SU-DHL-6 (cell line): ENCODE measurements around the gene DGLUCY.

ENCODE experiments used
- H2AFZ ChIP-seq: fragments of 200-600 bp; sonication (generic); 2 replicates; pipeline ENCODE4 v1.6.1; 2014; ENCODE audit warnings: low read depth, mild to moderate bottlenecking, moderate library complexity, mixed read lengths, antibody characterized with exemption, low read length; ENCODE audit not compliant: severe bottlenecking
- H3F3A ChIP-seq: fragments of 200-600 bp; shearing (Covaris generic); 2 replicates; pipeline ENCODE4 v1.6.0; 2016; ENCODE audit warnings: antibody characterized with exemption, mild to moderate bottlenecking; ENCODE audit not compliant: insufficient read depth
- H3K27ac ChIP-seq: fragments of 200-600 bp; sonication (generic); 2 replicates; pipeline ENCODE4 v1.5.1; 2016; ENCODE audit warnings: low read depth, mild to moderate bottlenecking, low read length, moderate library complexity, mixed read lengths
- H3K27me3 ChIP-seq: fragments of 200-600 bp; sonication (generic), shearing (Covaris generic); 2 replicates; pipeline ENCODE4 v1.6.0; 2014; ENCODE audit warnings: mild to moderate bottlenecking, low read length
- H3K36me3 ChIP-seq: fragments of 200-600 bp; sonication (generic); 2 replicates; pipeline ENCODE4 v1.6.1; 2014; ENCODE audit warnings: mild to moderate bottlenecking, low read length, mixed read lengths
- H3K4me2 ChIP-seq: fragments of 300-600, 200-600 bp; shearing (Covaris generic), sonication (generic); 2 replicates; pipeline ENCODE4 v1.6.0; 2014; ENCODE audit warnings: low read length, low read depth, mild to moderate bottlenecking; ENCODE audit not compliant: poor library complexity, severe bottlenecking
- H3K4me3 ChIP-seq: fragments of 200-600 bp; sonication (generic); 2 replicates; pipeline ENCODE4 v1.5.1; 2014; ENCODE audit warnings: antibody characterized with exemption, low read length, mild to moderate bottlenecking, mixed read lengths; ENCODE audit not compliant: insufficient read depth, poor library complexity, severe bottlenecking
- H3K79me2 ChIP-seq: fragments of 200-600 bp; sonication (generic); 2 replicates; pipeline ENCODE4 v1.6.1; 2014; ENCODE audit warnings: mild to moderate bottlenecking, low read length, moderate library complexity; ENCODE audit not compliant: insufficient read depth
- H3K9ac ChIP-seq: fragments of 200-600 bp; sonication (generic); 2 replicates; pipeline ENCODE4 v1.7.0; 2014; ENCODE audit warnings: mild to moderate bottlenecking, low read length
- H3K9me2 ChIP-seq: fragments of 200-600 bp; sonication (generic); replicated peaks from 2 replicates; pipeline ENCODE4 v1.6.1; 2014; ENCODE audit warnings: low read length; ENCODE audit not compliant: insufficient read depth
- H3K9me3 ChIP-seq: fragments of 200-600 bp; sonication (generic); 2 replicates; pipeline ENCODE4 v1.6.1; 2014; ENCODE audit warnings: low read length, mixed read lengths; ENCODE audit not compliant: insufficient read depth
- H4K20me1 ChIP-seq: fragments of 200-600 bp; sonication (generic); 2 replicates; pipeline ENCODE4 v1.6.1; 2014; ENCODE audit warnings: low read depth, mild to moderate bottlenecking, antibody characterized with exemption, low read length, moderate library complexity, mixed read lengths
- CTCF ChIP-seq: fragments of 200-600 bp; sonication (generic); IDR thresholded peaks from one replicate; pipeline ENCODE4 v1.5.1; 2017; ENCODE audit warnings: antibody characterized with exemption, mild to moderate bottlenecking, low read length, moderate library complexity; ENCODE audit not compliant: insufficient read depth, poor library complexity, severe bottlenecking
- EZH2phosphoT487 ChIP-seq: fragments of 200-600 bp; sonication (generic), shearing (Covaris generic); conservative IDR thresholded peaks from 2 replicates; pipeline ENCODE4 v1.6.1; 2018; ENCODE audit warnings: mild to moderate bottlenecking, antibody characterized with exemption, low read length, moderate library complexity, mixed read lengths

The DGLUCY gene

GRCh38 chr14:91256661-91257060 is 142.8 kb downstream of the DGLUCY start:
- Histone ChIP-seq H3K27ac (no peak overlapping the region), H4K20me1 (no peaks in the 10 kb centered on the region), H3K27me3 (no peaks in the 10 kb centered on the region), H2AFZ (no peak overlapping the region), H3K9me2 (no peaks in the 10 kb centered on the region), H3K9ac (no peak overlapping the region), H3F3A (no peaks in the 10 kb centered on the region), H3K79me2 (no peaks in the 10 kb centered on the region), H3K9me3 (no peaks in the 10 kb centered on the region), H3K36me3 (no peaks in the 10 kb centered on the region), H3K4me2 (no peak overlapping the region), H3K4me3 (no peak overlapping the region)
- TF ChIP-seq EZH2phosphoT487 (no peak), CTCF (no peak)

- Histone ChIP-seq H2AFZ (no peak overlapping the region), H3K9me3 (no peaks in the 10 kb centered on the region), H3K27ac (no peak overlapping the region), H3K27me3 (no peaks in the 10 kb centered on the region), H3K4me3 (no peak overlapping the region), H3K9me2 (no peaks in the 10 kb centered on the region), H4K20me1 (no peaks in the 10 kb centered on the region), H3F3A (no peaks in the 10 kb centered on the region), H3K4me2 (no peak overlapping the region), H3K36me3 (no peaks in the 10 kb centered on the region), H3K79me2 (no peaks in the 10 kb centered on the region), H3K9ac (no peak overlapping the region)
- TF ChIP-seq CTCF: no peak
- TF ChIP-seq EZH2phosphoT487: no peak
These were observed 143.6 kb downstream of the DGLUCY start for GRCh38 chr14:91257328-91258010.

- Histone ChIP-seq H3K27me3 (no peaks in the 10 kb centered on the region), H3K9me3 (no peaks in the 10 kb centered on the region), H3K27ac (no peak overlapping the region), H4K20me1 (no peaks in the 10 kb centered on the region), H3F3A (no peaks in the 10 kb centered on the region), H3K9ac (no peak overlapping the region), H3K79me2 (no peaks in the 10 kb centered on the region), H2AFZ (no peak overlapping the region), H3K36me3 (no peaks in the 10 kb centered on the region), H3K9me2 (no peaks in the 10 kb centered on the region), H3K4me3 (no peak overlapping the region), H3K4me2 (no peak overlapping the region)
- no peak for TF ChIP-seq EZH2phosphoT487
- no peak for TF ChIP-seq CTCF
These were observed 144.2 kb downstream of the DGLUCY start for GRCh38 chr14:91258011-91258618.
